Esophagus muscularis mucosa (tissue), 4 donors: ENCODE results near the gene TK1. TPM values are rescaled to one million over a fixed set of nuclear protein-coding genes. Genes with fewer than 3 reads are reported as not detected.

Experiments used
- DNase-seq: peaks from one replicate; pipeline ENCODE4 v3.0.0-alpha.2; 2017; ENCODE audit errors: extremely low spot score
- H3K27ac ChIP-seq, 4 donors: fragments of 200-600 bp; sonication (generic); replicated peaks in 1 of 4; 1 replicate in 3 of 4; 2 replicates in 1 of 4; pipeline ENCODE4 v1.5.1; 2016 to 2019; ENCODE audit warnings: mild to moderate bottlenecking in 1 of 4
- H3K27me3 ChIP-seq, 4 donors: fragments of 200-600 bp; sonication (generic); one replicate each; pipeline versions ENCODE4 v1.5.1 to v1.6.0; 2016 to 2019
- H3K36me3 ChIP-seq, 4 donors: fragments of 200-600 bp; sonication (generic); one replicate each; pipeline ENCODE4 v1.5.1; 2016 to 2019
- H3K4me1 ChIP-seq, 4 donors: fragments of 200-600 bp; sonication (generic); one replicate each; pipeline ENCODE4 v1.5.1; 2016 to 2019
- H3K4me3 ChIP-seq, 4 donors: fragments of 200-600 bp; sonication (generic); 1 replicate in 2 of 4; 2 replicates in 2 of 4; pipeline ENCODE4 v1.5.1; 2016 to 2019; ENCODE audit warnings: mild to moderate bottlenecking in 4 of 4, moderate library complexity in 1 of 4
- H3K9me3 ChIP-seq, 4 donors: fragments of 200-600 bp; sonication (generic); 1 replicate in 3 of 4; 2 replicates in 1 of 4; pipeline ENCODE4 v1.5.1; 2016 to 2019
- CTCF ChIP-seq, 3 experiments: fragments of 200-600 bp in 2 of 3; fragments of 450-650 bp in 1 of 3; sonication (generic) in 2 of 3; IDR thresholded peaks; one replicate each; pipeline ENCODE4 v1.5.1; 2017 to 2019; ENCODE audit warnings: antibody characterized with exemption in 3 of 3, mild to moderate bottlenecking in 2 of 3, moderate library complexity in 1 of 3
- EP300 ChIP-seq: sonication (generic); formaldehyde crosslinking; IDR thresholded peaks from one replicate; pipeline ENCODE4 v1.6.1; 2017; ENCODE audit warnings: antibody characterized with exemption
- POLR2A ChIP-seq: fragments of 450-650 bp; IDR thresholded peaks from one replicate; pipeline ENCODE4 v1.6.1; 2017; ENCODE audit warnings: antibody characterized with exemption, moderate library complexity, mild to moderate bottlenecking, low read depth
- POLR2AphosphoS5 ChIP-seq, 2 donors: sonication (generic); formaldehyde crosslinking; IDR thresholded peaks; one replicate each; pipeline ENCODE4 v1.6.1; 2017; ENCODE audit warnings: antibody characterized with exemption in 2 of 2
- WGBS: methylation state at CpG from one replicate; pipeline ENCODE4 v1.1.5; 2018; 5-methylcytosine and 5-hydroxymethylcytosine counted together
- intact Hi-C: fragments of 100-400 bp; cut with DNase I; formaldehyde crosslinking; loops from one replicate; pipeline ENCODE4 v1.15.1; 2023
- total RNA-seq, 4 donors: library from RNA; depleted of rRNA; stranded (reverse); fragments of >200 nt; gene quantifications; one replicate each; pipeline versions ENCODE4 v1.1.0 to v1.2.1, GENCODE V29; 2016

Gene TK1
- total RNA-seq, 4 donors from 2014 or later, result 7.9 to 22.1 (median 14.5) TPM

DNA sequence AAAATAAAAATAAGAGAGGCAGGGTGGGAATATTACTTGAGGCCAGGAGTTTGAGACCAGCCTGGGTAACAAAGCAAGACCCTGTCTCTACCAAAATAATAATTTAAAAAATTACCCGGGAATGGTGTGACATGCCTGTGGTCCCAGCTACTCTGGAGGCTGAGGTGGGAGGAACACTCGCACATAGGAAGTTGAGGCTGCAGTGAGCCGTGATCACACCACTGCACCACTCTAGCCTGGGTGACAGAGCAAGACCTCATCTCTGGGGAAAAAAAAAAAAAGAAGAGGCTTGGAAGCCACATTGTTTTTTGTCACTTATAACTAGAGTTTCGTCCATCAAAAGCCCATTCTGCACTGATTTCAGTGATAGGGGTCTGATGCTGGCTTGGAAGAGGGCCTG, 41.3 kb upstream of the TK1 start:
- Histone ChIP-seq H3K4me1 (peaks cover 3 to 16% (median 11%) of the 10 kb centered on the region in 4 donors), H3K9me3 (no peaks in the 10 kb centered on the region), H3K27me3 (peaks cover 0 to 32% (median 22%) of the 10 kb centered on the region in 4 donors), H3K4me3 (no peak overlapping the region), H3K36me3 (no peaks in the 10 kb centered on the region), H3K27ac (no peak overlapping the region)
- TF ChIP-seq CTCF (IDR thresholded peaks at IDR 0.05) (no peak), POLR2AphosphoS5 (IDR thresholded peaks at IDR 0.05) (no peak), EP300 (no peak), POLR2A (no peak)
- intact Hi-C loops, result no loop called here
- DNase-seq, result no peak
- 86% methylated on average over 4 of the region's 4 CpGs for WGBS

GRCh38 chr17:78227455-78227916, 40.6 kb upstream of the TK1 start:
- H3K4me3 ChIP-seq, result no peak overlapping the region
- DNase-seq, result no peak
- 82% methylated on average over 10 of the region's 10 CpGs for WGBS
- H3K27ac ChIP-seq, result no peak overlapping the region
- intact Hi-C loops, result no loop called here
- no peak for TF ChIP-seq POLR2A
- TF ChIP-seq POLR2AphosphoS5 (IDR thresholded peaks at IDR 0.05), result no peak
- TF ChIP-seq CTCF (IDR thresholded peaks at IDR 0.05), result no peak
- TF ChIP-seq EP300, result no peak
- no peaks in the 10 kb centered on the region for H3K36me3 ChIP-seq
- peaks cover 0 to 25% (median 18%) of the 10 kb centered on the region in 4 donors for H3K27me3 ChIP-seq
- H3K9me3 ChIP-seq, result no peaks in the 10 kb centered on the region
- H3K4me1 ChIP-seq, result peaks cover 7 to 16% (median 11%) of the 10 kb centered on the region in 4 donors

DNA sequence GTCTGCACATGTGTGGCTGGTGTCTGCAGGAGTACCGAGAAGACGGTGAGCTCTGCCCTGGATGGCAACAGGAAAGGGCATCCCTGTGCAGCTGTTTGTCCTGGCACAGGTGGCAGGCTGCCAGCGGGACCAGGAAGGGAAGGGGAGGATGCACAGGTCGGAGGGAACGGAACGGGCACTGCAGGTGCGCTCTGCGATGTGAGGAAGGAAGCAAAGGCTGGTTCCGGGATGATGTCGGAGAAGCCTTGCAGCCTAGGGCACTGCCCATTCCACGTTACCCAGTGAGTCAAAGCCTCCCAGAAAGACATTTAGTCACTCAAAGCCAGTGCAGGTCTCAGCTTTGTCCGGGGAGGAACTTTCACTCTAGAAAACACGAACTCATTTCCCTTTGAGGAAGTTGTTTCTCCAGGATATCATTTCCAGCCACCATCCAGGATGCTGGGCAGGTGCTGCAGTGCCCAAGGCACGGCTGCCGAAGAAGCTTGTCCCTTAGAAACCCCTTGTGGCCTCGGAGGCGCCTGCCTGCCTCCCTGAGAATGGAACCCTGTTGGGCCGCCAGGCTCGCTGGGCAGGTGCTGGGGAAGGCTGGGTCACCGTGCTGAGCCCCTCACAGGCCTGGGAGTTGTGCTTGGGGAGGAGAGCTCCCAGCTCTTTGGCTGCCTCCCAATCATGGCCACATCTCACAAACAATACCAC, 40.1 kb upstream of the TK1 start:
- peaks cover 5 to 11% (median 9%) of the 10 kb centered on the region in 4 donors for H3K4me1 ChIP-seq
- DNase-seq, result no peak
- TF ChIP-seq EP300 (no peak), POLR2A (no peak), POLR2AphosphoS5 (IDR thresholded peaks at IDR 0.05) (no peak), CTCF (IDR thresholded peaks at IDR 0.05) (no peak)
- 65% methylated on average over 17 of the region's 20 CpGs for WGBS
- no peaks in the 10 kb centered on the region for H3K36me3 ChIP-seq
- intact Hi-C loops, result no loop called here
- H3K27ac ChIP-seq, result no peak overlapping the region
- H3K9me3 ChIP-seq, result no peaks in the 10 kb centered on the region
- peaks cover 0 to 19% (median 12%) of the 10 kb centered on the region in 4 donors for H3K27me3 ChIP-seq
- no peak overlapping the region for H3K4me3 ChIP-seq

DNA sequence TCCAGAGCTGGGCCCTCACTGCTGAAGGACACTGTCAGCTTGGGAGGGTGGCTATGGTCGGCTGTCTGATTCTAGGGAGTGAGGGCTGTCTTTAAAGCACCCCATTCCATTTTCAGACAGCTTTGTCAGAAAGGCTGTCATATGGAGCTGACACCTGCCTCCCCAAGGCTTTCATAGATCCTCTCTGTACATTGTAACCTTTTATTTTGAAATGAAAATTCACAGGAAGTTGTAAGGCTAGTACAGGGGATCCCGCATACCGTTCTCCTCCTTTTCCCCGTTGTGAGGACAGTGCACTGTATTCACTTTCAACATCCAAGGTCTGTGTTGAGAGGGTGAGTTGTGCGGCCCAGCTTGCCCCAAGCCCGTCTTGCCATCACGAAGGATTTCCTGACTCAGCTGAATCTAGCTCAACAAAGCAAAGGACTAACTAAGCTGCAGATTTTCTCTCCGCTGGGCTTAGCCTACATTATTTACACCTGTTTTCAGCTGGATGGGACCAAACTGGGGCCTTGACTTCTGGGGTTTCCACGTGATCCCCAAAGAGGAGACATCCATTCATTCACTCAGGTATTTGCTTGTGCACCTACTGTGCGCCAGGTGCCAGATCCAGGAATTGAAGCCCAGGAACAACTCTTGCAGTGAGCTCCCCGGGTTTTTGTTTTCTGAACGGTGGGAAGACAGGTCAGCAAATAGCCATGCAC, 39.4 kb upstream of the TK1 start:
- H3K27me3 ChIP-seq, result peaks cover 0 to 12% (median 8%) of the 10 kb centered on the region in 4 donors
- intact Hi-C loops, result no loop called here
- H3K4me1 ChIP-seq, result peaks cover 0 to 9% (median 3%) of the 10 kb centered on the region in 4 donors
- H3K9me3 ChIP-seq, result no peaks in the 10 kb centered on the region
- 78% methylated on average over 11 of the region's 12 CpGs for WGBS
- no peak overlapping the region for H3K4me3 ChIP-seq
- no peak for DNase-seq
- no peak overlapping the region for H3K27ac ChIP-seq
- TF ChIP-seq CTCF (IDR thresholded peaks at IDR 0.05) (no peak), POLR2AphosphoS5 (IDR thresholded peaks at IDR 0.05) (no peak), EP300 (no peak), POLR2A (no peak)
- H3K36me3 ChIP-seq, result no peaks in the 10 kb centered on the region
